Thyroid gland (tissue), 4 donors: ENCODE results near the gene SYPL2. TPM values are rescaled to one million over a fixed set of nuclear protein-coding genes. Genes with fewer than 3 reads are reported as not detected.

Experiments
- DNase-seq, 2 donors: peaks; one replicate each; pipeline ENCODE4 v3.0.0-alpha.2; 2019
- H3K27ac ChIP-seq, 3 donors: fragments of 200-600 bp; sonication (generic); 1 replicate in 2 of 3; 2 replicates in 1 of 3; pipeline ENCODE4 v1.5.1; 2016 to 2019; ENCODE audit warnings: mild to moderate bottlenecking in 1 of 3, moderate library complexity in 1 of 3
- H3K27me3 ChIP-seq: fragments of 200-600 bp; sonication (generic); one replicate; pipeline ENCODE4 v1.5.1; 2019
- H3K36me3 ChIP-seq, 2 donors: fragments of 200-600 bp; sonication (generic); one replicate each; pipeline ENCODE4 v1.5.1; 2016 to 2019
- H3K4me1 ChIP-seq, 2 donors: fragments of 200-600 bp; sonication (generic); one replicate each; pipeline ENCODE4 v1.5.1; 2017 to 2019
- H3K4me3 ChIP-seq, 3 donors: fragments of 200-600 bp; sonication (generic); replicated peaks in 1 of 3; 1 replicate in 2 of 3; 2 replicates in 1 of 3; pipeline ENCODE4 v1.5.1; 2016; ENCODE audit warnings: mild to moderate bottlenecking in 1 of 3
- H3K9me3 ChIP-seq: fragments of 200-600 bp; sonication (generic); one replicate; pipeline ENCODE4 v1.5.1; 2017
- POLR2A ChIP-seq, 2 donors: fragments of 450-650 bp; IDR thresholded peaks; one replicate each; pipeline ENCODE4 v1.6.1; 2017; ENCODE audit warnings: antibody characterized with exemption in 2 of 2, mild to moderate bottlenecking in 2 of 2, moderate library complexity in 1 of 2
- WGBS, 2 donors: methylation state at CpG; one replicate each; pipeline ENCODE4 v1.1.5; 2017; 5-methylcytosine and 5-hydroxymethylcytosine counted together
- intact Hi-C: fragments of 100-400 bp; cut with DNase I; formaldehyde crosslinking; loops from one replicate; pipeline ENCODE4 v1.15.1; 2023
- total RNA-seq, 4 donors: library from RNA; depleted of rRNA; stranded (reverse); fragments of >200 nt; gene quantifications; one replicate each; pipeline ENCODE4 v1.2.3, GENCODE V29; 2016
- TF ChIP-seq, protein P1 (sequence below), 6 experiments: fragments of 200-600 bp in 3 of 6; fragments of 450-650 bp in 3 of 6; sonication (generic) in 3 of 6; IDR thresholded peaks; one replicate each; pipeline ENCODE4 v1.5.1; 2016 to 2019; ENCODE audit warnings: antibody characterized with exemption in 6 of 6, mild to moderate bottlenecking in 2 of 6, inconsistent platforms in 1 of 6, moderate library complexity in 1 of 6

The SYPL2 gene
- total RNA-seq, 4 donors from 2014 or later = 7.9 to 12.4 (median 9.1) TPM

DNA sequence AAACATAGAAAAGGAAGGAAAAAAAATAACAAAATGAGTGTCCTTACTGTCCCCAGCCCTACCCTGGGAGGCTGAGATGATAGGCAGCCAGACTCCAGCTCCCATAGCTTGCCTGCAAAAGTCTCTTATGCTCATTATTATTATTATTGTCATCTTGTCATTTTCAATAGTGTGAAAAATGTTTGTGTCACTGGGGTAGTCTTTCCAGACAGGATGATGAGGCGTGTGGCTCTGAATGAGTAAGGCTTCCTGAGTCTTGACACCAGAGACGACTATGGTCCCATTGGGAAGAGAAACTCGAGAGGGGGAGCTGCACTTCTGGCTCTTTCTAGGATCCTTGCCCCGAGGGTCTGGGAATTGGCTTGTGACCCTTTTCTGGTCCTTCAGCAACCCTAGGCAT is 26.4 kb downstream of the SYPL2 start:
- peaks cover 10 to 15% of the 10 kb centered on the region in 2 donors for H3K4me1 ChIP-seq
- WGBS, 2 donors = 65 to 74% methylated on average over 4 of the region's 4 CpGs
- H3K4me3 ChIP-seq = no peak overlapping the region
- TF ChIP-seq POLR2A (IDR thresholded peaks at IDR 0.05) = no peak
- TF ChIP-seq, protein P1, sequence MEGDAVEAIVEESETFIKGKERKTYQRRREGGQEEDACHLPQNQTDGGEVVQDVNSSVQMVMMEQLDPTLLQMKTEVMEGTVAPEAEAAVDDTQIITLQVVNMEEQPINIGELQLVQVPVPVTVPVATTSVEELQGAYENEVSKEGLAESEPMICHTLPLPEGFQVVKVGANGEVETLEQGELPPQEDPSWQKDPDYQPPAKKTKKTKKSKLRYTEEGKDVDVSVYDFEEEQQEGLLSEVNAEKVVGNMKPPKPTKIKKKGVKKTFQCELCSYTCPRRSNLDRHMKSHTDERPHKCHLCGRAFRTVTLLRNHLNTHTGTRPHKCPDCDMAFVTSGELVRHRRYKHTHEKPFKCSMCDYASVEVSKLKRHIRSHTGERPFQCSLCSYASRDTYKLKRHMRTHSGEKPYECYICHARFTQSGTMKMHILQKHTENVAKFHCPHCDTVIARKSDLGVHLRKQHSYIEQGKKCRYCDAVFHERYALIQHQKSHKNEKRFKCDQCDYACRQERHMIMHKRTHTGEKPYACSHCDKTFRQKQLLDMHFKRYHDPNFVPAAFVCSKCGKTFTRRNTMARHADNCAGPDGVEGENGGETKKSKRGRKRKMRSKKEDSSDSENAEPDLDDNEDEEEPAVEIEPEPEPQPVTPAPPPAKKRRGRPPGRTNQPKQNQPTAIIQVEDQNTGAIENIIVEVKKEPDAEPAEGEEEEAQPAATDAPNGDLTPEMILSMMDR (IDR thresholded peaks at IDR 0.05) = no peak
- no peak for DNase-seq
- no peaks in the 10 kb centered on the region for H3K9me3 ChIP-seq
- peaks cover 18 to 27% of the 10 kb centered on the region in 2 donors for H3K36me3 ChIP-seq
- H3K27ac ChIP-seq = no peak overlapping the region
- H3K27me3 ChIP-seq = no peaks in the 10 kb centered on the region
- intact Hi-C loops = loop anchor here (2.0 kb wide), 1 partner anchor 38 kb away; no protein-coding TSS in a partner anchor

DNA sequence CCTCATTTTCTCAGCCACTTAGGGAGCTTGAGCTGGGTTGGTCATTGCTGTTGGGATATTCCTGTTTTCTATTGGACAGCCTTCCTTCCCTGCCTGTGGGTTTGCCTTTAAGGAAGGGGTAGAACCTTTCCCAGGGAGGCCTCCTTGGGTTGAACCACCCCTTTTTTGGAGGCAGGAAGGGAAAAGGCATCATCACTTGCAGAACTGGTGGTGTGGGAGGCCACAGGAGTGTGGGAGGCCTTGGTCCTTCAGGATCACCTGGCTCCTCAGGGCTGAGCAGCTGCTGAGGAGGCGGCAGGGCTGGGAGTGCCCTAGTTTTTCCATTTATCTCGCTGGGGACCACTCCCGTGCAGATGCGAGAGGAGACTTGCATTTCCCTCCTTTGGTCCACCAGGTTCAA is 26.9 kb downstream of the SYPL2 start:
- Histone ChIP-seq H3K36me3 (peaks cover 20 to 27% of the 10 kb centered on the region in 2 donors), H3K27ac (peak overlapping the region in 2 of 3 donors; percentile 3 to 43), H3K9me3 (no peaks in the 10 kb centered on the region), H3K4me3 (no peak overlapping the region), H3K4me1 (peaks cover 10 to 15% of the 10 kb centered on the region in 2 donors), H3K27me3 (no peaks in the 10 kb centered on the region)
- intact Hi-C loops = loop anchor here (2.0 kb wide), 1 partner anchor 38 kb away; no protein-coding TSS in a partner anchor
- WGBS, 2 donors = 80 to 86% methylated on average over 4 of the region's 4 CpGs
- DNase-seq = no peak
- TF ChIP-seq, protein P1 (IDR thresholded peaks at IDR 0.05) = no peak
- no peak for TF ChIP-seq POLR2A (IDR thresholded peaks at IDR 0.05)

DNA sequence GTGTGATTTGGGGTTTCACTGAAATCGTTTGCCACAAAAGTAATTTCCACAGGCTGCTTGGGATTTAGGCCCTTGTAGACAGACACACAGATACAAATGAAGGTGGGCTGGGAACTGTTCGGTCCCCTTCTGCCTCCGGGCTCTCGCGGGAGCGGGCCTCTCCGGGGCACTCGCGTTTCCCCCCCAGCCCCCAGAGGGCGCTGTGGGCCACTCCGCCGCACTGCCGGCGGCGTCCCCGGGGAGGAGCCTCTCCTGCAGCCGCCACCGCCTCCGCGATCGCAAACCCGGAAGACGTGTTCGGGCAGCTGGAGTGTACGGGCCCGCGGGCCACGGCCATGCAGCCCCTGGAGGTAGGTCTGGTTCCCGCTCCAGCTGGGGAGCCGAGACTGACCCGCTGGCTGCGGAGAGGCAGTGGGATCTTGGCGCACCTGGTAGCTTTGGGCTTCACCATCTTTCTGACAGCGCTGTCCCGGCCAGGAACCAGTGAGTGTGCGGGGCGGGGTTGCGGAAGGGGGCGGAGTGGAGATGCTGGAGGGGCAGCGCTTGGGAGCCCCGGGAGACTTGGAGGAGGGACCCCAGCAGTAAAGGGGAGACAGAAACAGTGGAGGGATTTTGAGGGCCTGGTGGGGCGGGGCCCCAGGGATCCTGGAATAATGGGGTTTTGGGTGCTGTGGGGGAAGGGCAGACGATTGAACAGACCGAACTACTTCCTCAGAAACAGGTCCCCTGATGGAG is 27.6 kb downstream of the SYPL2 start, which contains the start of gene CYB561D1:
Gene CYB561D1, plus strand, starts transcription at position 290 of the 735 bp plus-strand sequence. Its CDS starts 46 bp downstream, at position 336.
- H3K27ac ChIP-seq = peak within 1 kb of the TSS in 2 of 3 donors; percentile 43 to 55
- peak within 1 kb of the TSS; percentile 43 to 79 (median 69) for H3K4me3 ChIP-seq
- H3K9me3 ChIP-seq = no peaks in the 10 kb centered on the region
- intact Hi-C loops = loop anchor here (2.0 kb wide), 1 partner anchor 37 kb away; no protein-coding TSS in a partner anchor
- H3K27me3 ChIP-seq = no peaks in the 10 kb centered on the region
- TF ChIP-seq, protein P1 (IDR thresholded peaks at IDR 0.05) = peak; percentile 67 to 95 (median 93)
- peak in 1 of 2 donors; percentile 68 for TF ChIP-seq POLR2A (IDR thresholded peaks at IDR 0.05)
- peak; percentile 86 to 88 for DNase-seq
- peaks cover 20 to 23% of the 10 kb centered on the region in 2 donors for H3K36me3 ChIP-seq
- WGBS, 2 donors = 0 to 1% methylated on average over 22 to 28 of the region's 44 CpGs
- peaks cover 10 to 15% of the 10 kb centered on the region in 2 donors for H3K4me1 ChIP-seq

DNA sequence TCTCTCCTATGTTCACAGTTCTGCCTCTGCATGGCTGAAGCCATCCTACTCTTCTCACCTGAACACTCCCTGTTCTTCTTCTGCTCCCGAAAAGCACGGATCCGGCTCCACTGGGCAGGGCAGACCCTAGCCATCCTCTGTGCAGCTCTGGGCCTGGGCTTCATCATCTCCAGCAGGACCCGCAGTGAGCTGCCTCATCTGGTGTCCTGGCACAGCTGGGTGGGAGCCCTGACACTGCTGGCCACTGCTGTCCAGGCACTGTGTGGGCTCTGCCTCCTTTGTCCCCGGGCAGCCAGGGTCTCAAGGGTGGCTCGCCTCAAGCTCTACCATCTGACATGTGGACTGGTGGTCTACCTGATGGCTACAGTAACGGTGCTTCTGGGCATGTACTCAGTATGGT is 29.4 kb downstream of the SYPL2 start:
- Histone ChIP-seq H3K27ac (no peak overlapping the region), H3K4me1 (peaks cover 10 to 23% of the 10 kb centered on the region in 2 donors), H3K9me3 (no peaks in the 10 kb centered on the region), H3K27me3 (no peaks in the 10 kb centered on the region), H3K36me3 (peaks cover 21 to 24% of the 10 kb centered on the region in 2 donors), H3K4me3 (no peak overlapping the region)
- 91 to 100% methylated on average over 3 to 4 of the region's 7 CpGs for WGBS, 2 donors
- TF ChIP-seq, protein P1 (IDR thresholded peaks at IDR 0.05) = no peak
- TF ChIP-seq POLR2A (IDR thresholded peaks at IDR 0.05) = no peak
- intact Hi-C loops = no loop called here
- DNase-seq = no peak
